GM21619 (cell line): ENCODE results near the gene SPRR2F.
"Not testable (repeated sequence)": the region's sequence is repeated elsewhere in the genome, so short reads cannot be mapped to it uniquely, and the experiment has no call there.

ENCODE experiments used
- ATAC-seq: cut with Tn5 transposase; IDR thresholded peaks from one replicate; pipeline ENCODE4 v1.9.1; 2021; ENCODE audit not compliant: unreplicated experiment

Gene SPRR2F

GRCh38 chr1:153113416-153113815 lies at the start of gene SPRR2F:
TSS of gene SPRR2F (minus strand) at chr1:153113516. CDS start at chr1:153112733, 783 bp downstream.
- no peak for ATAC-seq

- no peak for ATAC-seq
Observed at GRCh38 chr1:153155541-153155940, 42.2 kb upstream of the SPRR2F start.

GRCh38 chr1:153152481-153152880 lies 39.2 kb upstream of the SPRR2F start:
- no peak for ATAC-seq

GRCh38 chr1:153150846-153151245 lies 37.5 kb upstream of the SPRR2F start, which contains the start of gene SPRR2G:
TSS of gene SPRR2G (minus strand) at chr1:153150890. CDS start at chr1:153150110, 780 bp downstream.
- no peak for ATAC-seq

DNA sequence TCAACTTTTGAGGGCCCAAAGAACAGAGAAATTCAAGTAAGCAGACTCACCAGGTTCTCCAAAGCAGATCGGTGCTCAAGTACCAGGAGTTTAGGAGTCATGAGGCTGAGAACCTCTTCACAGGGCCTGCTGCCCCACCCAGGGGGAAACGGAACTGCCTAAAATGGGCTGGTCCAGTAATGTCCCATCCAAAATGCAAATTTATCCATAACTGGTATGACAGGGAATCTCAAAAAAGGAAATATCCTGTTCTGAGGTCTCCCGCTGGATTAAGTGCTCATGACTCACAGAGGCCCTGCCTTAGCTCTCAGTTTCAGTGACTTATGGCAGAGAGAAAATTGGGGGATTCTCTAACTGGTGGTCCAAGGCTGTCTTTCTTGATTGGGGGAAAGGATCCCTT lies 28.1 kb upstream of the SPRR2F start:
- ATAC-seq: no peak

GRCh38 chr1:153140484-153140883 lies 27.2 kb upstream of the SPRR2F start:
- ATAC-seq: no peak

DNA sequence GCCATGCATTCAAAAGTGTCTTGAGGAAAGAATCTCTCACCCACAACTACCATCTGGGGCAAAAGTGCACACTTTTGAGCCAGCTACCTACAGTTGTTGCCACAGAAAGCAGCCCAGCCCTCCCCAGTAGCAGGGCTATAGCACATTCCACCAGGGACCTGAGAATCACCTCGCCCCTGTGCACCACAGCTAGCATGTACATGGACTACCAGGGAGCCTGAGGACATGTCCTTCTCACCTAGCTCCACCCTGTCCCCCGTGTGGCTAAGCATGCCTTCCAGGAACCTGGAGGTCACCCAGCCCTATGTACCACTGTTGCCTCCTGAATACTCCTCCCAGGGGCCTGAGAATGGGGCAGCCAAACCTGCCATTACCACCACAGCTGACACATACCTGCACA lies 20.4 kb upstream of the SPRR2F start:
- ATAC-seq: no peak

- ATAC-seq: no peak
Observed at GRCh38 chr1:153133267-153133666, 20.0 kb upstream of the SPRR2F start.

GRCh38 chr1:153128688-153129087 lies 15.4 kb upstream of the SPRR2F start:
- not testable (repeated sequence) for ATAC-seq

DNA sequence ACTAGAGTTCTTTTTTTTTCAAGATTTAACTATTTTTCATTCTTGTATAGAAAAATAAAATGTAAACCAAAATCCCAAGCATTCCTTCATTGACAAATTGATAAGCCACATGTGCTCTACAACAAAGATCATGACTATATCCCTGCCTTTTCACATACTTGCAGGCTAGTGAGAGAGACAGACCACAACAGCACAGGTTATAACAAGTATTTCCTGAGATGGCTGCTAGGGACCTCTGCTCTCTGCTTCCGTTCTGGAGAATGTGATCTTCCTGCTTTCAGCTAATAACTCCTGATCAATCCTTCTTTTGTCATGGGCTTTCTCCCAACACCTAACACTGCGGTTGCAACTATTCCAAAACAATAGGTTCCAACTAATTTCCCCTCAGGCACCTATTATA lies 14.0 kb upstream of the SPRR2F start:
- ATAC-seq: no peak

DNA sequence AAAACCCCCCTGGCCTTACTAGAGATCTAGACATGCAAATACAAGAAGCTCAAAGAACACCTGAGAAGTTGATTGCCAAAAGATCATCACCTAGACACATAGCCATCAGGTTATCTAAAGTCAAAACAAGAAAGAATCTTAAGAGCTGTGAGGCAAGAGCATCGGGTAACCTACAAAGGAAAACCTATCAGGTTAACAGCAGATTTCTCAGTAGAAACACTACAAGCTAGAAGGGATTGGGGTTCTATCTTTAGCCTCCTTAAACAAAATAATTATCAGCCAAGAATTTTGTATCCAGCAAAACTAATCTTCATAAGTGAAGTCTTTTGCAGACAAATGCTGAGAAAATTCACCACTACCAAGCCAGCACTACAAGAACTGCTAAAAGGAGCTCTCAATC lies 12.2 kb upstream of the SPRR2F start:
- no peak for ATAC-seq

GRCh38 chr1:153123793-153124192 lies 10.5 kb upstream of the SPRR2F start:
- ATAC-seq: not testable (repeated sequence)

GRCh38 chr1:153122831-153123421 lies 9.6 kb upstream of the SPRR2F start:
- ATAC-seq: no peak

GRCh38 chr1:153120945-153121344 lies 7.6 kb upstream of the SPRR2F start:
- no peak for ATAC-seq

DNA sequence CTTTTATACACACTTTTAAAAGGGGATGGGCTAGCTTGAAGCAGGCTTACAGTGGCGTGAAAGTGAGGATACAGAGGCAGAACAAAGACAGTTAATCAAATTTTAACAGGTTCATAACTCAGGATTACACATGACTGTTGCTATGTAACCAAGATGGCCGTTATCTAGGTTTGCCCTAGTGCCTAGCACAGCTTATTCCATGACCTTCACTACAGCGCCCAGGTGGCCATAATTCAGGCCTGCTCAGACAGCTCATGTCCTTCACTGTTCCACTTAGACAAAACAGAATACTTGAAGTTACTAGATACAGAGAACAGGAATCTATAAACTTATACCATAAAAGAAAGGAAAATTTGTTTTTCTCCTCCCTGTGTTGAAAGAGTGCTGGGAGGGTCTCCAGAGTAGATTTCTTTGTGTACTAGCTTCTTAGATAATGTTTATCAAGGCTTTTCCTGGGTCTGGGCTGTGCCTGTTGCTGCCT lies 6.2 kb upstream of the SPRR2F start:
- no peak for ATAC-seq

DNA sequence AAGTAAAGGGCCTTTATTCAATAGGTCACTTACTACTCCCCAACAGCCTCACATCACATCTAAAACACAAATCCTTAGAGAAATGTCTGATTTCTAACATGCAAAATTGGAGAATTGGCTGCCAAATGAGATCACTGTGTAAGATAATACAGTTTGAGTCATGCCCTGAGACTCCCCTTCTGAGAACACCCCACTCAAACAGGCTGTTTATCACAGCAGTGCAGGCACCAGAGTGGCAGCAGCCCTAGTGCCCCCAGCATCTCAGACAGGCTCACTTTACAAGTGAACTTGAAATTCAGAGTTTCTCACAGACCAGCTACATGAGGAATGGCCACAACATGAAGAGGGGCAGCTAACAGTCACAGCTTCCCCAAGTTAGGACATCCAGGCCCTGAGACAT lies 1.9 kb upstream of the SPRR2F start:
- not testable (repeated sequence) for ATAC-seq

GRCh38 chr1:153112454-153112853 lies 862 bp downstream of the SPRR2F start:
- ATAC-seq: not testable (repeated sequence)

GRCh38 chr1:153100245-153100644 lies 13.1 kb downstream of the SPRR2F start:
- ATAC-seq: no peak

DNA sequence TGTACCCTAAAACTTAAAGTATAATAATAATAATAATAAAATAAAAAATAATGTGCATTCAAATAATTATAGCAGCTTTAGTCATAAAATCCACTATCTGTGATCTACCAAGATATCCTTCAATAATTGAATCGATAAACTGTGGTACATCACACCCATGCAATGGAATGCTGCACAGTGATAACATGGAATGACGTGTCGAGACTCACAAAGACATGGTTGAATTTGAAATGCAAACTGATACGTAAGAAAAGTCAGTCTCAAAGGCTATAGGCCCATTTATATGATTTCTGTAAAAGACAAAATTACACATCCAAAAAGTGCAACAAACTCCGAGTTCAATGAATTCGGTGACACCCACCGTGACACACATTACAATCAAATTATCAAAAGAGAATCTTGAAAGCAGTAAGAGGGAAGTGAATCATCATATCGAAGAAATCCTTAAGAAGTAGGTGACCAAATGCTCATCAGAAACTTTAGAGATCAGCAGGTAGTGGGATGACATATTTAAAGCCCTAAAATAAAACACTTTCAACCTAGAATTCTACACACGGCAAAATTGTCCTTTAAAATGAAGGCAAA lies 13.8 kb downstream of the SPRR2F start:
- ATAC-seq: no peak

- no peak for ATAC-seq
Observed at GRCh38 chr1:153095764-153096163, 17.6 kb downstream of the SPRR2F start.

DNA sequence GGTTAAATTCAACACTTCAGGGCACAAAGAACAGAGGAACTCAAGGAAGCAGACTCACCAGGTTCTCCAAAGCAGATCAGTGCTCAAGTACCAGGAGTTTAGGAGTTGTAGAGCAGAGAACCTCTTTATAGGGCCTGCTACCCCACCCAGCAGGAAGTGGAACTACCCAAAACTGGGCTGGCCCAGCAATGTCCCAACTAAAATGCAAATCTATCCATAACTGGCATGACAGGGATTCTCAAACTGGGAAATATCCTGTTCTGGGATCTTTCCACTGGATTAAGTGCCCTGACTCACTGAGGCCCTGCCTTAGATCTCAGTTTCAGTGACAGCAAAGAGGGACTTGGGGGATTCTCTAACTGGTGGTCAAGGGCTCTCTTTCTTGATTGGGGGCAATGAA lies 18.9 kb downstream of the SPRR2F start, which contains the start of gene SPRR2E:
Gene SPRR2E (minus strand): TSS at position 101 of the 400 bp plus-strand sequence. CDS start 775 bp downstream, outside the sequence.
- ATAC-seq: no peak

DNA sequence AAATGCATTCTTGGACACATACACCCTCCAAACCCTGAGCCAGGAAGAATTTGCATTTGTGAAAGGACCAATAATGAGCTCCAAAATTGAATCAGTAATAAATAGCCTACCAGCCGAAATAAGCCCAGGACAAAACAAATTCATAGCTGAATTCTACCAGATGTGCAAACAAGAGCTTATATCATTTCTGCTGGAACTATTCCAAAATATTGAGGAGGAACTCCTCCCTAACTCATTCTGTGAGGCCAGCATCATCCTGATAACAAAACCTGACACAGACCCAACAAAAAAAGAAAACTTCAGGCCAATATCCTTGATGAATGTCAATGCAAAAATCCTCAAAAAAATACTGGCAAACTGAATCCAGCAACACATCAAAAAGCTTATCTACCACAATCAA lies 25.7 kb downstream of the SPRR2F start:
- no peak for ATAC-seq

- ATAC-seq: no peak
Observed at GRCh38 chr1:153081736-153082135, 31.6 kb downstream of the SPRR2F start.
